ENCODE results near the gene KLHL36. TPM values are rescaled to one million over a fixed set of nuclear protein-coding genes. Genes with fewer than 3 reads are reported as not detected.
"Not testable (repeated sequence)": the region's sequence is repeated elsewhere in the genome, so short reads cannot be mapped to it uniquely, and the experiment has no call there.

Gene KLHL36
- polyA plus RNA-seq, 1 of the 3 experiments (the other 2 are of a cell fraction) = 39.8 TPM

DNA sequence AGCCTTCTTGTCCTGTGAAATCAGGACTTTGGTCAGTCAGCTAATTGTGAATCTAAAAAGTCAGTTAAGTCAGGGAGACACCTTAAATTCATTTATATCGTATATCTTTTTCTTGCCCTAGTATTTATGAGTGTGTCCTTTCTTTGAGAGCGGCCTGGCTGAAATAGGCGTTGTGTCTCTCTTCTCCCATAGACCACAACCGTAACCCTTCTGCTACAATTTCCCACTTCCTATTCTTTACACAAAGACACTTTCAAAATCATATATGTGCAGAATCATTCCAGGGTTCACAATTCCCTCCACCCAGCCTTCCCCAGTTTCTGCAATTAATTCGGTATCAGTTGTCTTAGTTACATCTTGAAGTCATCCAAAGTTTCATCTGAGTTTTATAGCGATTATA, 16.4 kb upstream of the KLHL36 start (continued):
- TF ChIP-seq MXI1 (IDR thresholded peaks at IDR 0.05; ENCODE audit: low read depth, low read length) (no peak), TAF1 (IDR thresholded peaks at IDR 0.05; ENCODE audit: borderline replicate concordance, low read depth, low read length) (no peak), TCF12 (IDR thresholded peaks at IDR 0.05) (no peak), CHD2 (IDR thresholded peaks at IDR 0.05; ENCODE audit: low read length, partially characterized antibody) (no peak), FOXM1 (IDR thresholded peaks at IDR 0.05; ENCODE audit: low read depth) (no peak)

DNA sequence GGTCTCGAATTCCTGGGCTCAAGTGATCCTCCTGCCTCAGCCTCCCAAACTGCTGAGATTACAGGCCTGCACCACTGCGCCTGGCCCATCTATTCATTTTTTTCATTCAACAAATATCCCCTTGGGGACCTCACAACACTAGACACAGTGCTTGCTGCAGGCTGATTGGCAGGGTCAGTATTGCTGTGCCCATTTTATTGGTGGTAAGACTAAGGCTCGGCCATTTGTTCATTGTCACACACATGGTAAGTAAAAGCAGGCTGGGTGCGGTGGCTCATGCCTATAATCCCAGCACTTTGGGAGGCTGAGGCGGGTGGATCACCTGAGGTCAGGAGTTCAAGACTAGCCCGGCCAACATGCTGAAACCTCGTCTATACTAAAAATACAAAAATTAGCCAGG, 15.4 kb upstream of the KLHL36 start:
- H3F3A ChIP-seq (replicated peaks; ENCODE audit: insufficient read depth); H3K4me1 ChIP-seq (ENCODE audit: control insufficient read depth in 1 of 2, insufficient read depth in 2 of 2, low read depth in 1 of 2, low read length in 1 of 2); H3K36me3 ChIP-seq (replicated peaks in 1 of 2; ENCODE audit: control insufficient read depth in 1 of 2, insufficient read depth in 2 of 2, low read length in 1 of 2); H2AFZ ChIP-seq (ENCODE audit: low read depth); DNase-seq; H3K4me2 ChIP-seq; H3K27me3 ChIP-seq (ENCODE audit: insufficient read depth); POLR2A ChIA-PET; H3K9ac ChIP-seq; H3K9me2 ChIP-seq; H3K27ac ChIP-seq (ENCODE audit: low read depth in 2 of 2, low read length in 1 of 2); H4K20me1 ChIP-seq (ENCODE audit: insufficient read depth); H3K4me3 ChIP-seq (ENCODE audit: low read depth in 2 of 2, low read length in 1 of 2); H3K9me3 ChIP-seq; H3K79me2 ChIP-seq (ENCODE audit: insufficient read depth): not testable (repeated sequence)
- WGBS (ENCODE audit: low lambda C conversion rate) = 90% methylated on average over 7 of the region's 7 CpGs
- CTCF ChIA-PET = interaction anchor here (3.3 kb wide), 1 partner anchor 10 kb away, joined by 13 read pairs; no protein-coding TSS in a partner anchor

DNA sequence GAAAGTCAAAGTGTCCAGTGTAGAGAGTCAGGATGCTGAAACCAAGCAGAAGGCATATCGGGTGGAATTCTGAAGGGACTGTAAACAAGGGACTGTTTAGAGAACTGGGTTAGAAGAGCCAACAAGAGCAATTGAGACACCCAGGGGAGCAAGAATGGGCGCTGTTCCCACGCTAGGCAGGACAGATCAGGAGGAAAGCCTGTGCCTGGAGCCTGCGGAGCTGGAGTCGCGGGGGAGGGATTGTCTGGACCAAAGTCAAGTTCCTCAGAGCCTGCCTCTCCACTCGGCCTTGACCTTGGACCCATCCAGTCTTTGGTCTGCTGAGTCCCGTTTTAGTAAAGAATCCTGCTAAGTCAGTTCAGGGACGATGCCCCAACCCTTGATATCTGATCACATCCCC, 14.7 kb upstream of the KLHL36 start:
- ChIA-PET POLR2A (no interaction called here), CTCF (interaction anchor here (1.0 to 3.3 kb wide), 2 partner anchors 11 to 337 kb away, joined by 3 to 13 read pairs; no protein-coding TSS in a partner anchor)
- Histone ChIP-seq H3F3A (replicated peaks; ENCODE audit: insufficient read depth) (peaks cover 4% of the 10 kb centered on the region), H3K36me3 (replicated peaks in 1 of 2; ENCODE audit: control insufficient read depth in 1 of 2, insufficient read depth in 2 of 2, low read length in 1 of 2) (no peaks in the 10 kb centered on the region), H3K4me2 (no peak overlapping the region), H3K27me3 (ENCODE audit: insufficient read depth) (no peaks in the 10 kb centered on the region), H3K79me2 (ENCODE audit: insufficient read depth) (no peaks in the 10 kb centered on the region), H3K4me3 (ENCODE audit: low read depth in 2 of 2, low read length in 1 of 2) (no peak overlapping the region), H3K9me2 (no peaks in the 10 kb centered on the region), H3K4me1 (ENCODE audit: control insufficient read depth in 1 of 2, insufficient read depth in 2 of 2, low read depth in 1 of 2, low read length in 1 of 2) (no peaks in the 10 kb centered on the region; a peak in 1 of 4 replicates), H3K27ac (ENCODE audit: low read depth in 2 of 2, low read length in 1 of 2) (no peak overlapping the region), H2AFZ (ENCODE audit: low read depth) (no peak overlapping the region), H4K20me1 (ENCODE audit: insufficient read depth) (no peaks in the 10 kb centered on the region), H3K9me3 (no peaks in the 10 kb centered on the region), H3K9ac (no peak overlapping the region)
- 81% methylated on average over 9 of the region's 9 CpGs for WGBS (ENCODE audit: low lambda C conversion rate)
- TF ChIP-seq GABPA (IDR thresholded peaks at IDR 0.05; ENCODE audit: low read depth) = no peak
- no peak for TF ChIP-seq EZH2phosphoT487 (IDR thresholded peaks at IDR 0.05; ENCODE audit: borderline replicate concordance, low read depth)
- TF ChIP-seq SIN3A (IDR thresholded peaks at IDR 0.05; ENCODE audit: borderline replicate concordance, low read depth, low read length) = no peak
- TF ChIP-seq, protein P1, sequence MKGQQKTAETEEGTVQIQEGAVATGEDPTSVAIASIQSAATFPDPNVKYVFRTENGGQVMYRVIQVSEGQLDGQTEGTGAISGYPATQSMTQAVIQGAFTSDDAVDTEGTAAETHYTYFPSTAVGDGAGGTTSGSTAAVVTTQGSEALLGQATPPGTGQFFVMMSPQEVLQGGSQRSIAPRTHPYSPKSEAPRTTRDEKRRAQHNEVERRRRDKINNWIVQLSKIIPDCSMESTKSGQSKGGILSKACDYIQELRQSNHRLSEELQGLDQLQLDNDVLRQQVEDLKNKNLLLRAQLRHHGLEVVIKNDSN (IDR thresholded peaks at IDR 0.05; ENCODE audit: borderline replicate concordance, low read depth) = no peak
- no peak for TF ChIP-seq TCF12 (IDR thresholded peaks at IDR 0.05)
- no peak for TF ChIP-seq RFX5 (IDR thresholded peaks at IDR 0.05; ENCODE audit: low read length)
- TF ChIP-seq, protein P2, sequence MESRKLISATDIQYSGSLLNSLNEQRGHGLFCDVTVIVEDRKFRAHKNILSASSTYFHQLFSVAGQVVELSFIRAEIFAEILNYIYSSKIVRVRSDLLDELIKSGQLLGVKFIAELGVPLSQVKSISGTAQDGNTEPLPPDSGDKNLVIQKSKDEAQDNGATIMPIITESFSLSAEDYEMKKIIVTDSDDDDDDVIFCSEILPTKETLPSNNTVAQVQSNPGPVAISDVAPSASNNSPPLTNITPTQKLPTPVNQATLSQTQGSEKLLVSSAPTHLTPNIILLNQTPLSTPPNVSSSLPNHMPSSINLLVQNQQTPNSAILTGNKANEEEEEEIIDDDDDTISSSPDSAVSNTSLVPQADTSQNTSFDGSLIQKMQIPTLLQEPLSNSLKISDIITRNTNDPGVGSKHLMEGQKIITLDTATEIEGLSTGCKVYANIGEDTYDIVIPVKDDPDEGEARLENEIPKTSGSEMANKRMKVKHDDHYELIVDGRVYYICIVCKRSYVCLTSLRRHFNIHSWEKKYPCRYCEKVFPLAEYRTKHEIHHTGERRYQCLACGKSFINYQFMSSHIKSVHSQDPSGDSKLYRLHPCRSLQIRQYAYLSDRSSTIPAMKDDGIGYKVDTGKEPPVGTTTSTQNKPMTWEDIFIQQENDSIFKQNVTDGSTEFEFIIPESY (IDR thresholded peaks at IDR 0.05; ENCODE audit: borderline replicate concordance, low read depth) = no peak
- TF ChIP-seq FOSL2 (IDR thresholded peaks at IDR 0.05; ENCODE audit: borderline replicate concordance, low read depth) = no peak
- TF ChIP-seq, protein P3, sequence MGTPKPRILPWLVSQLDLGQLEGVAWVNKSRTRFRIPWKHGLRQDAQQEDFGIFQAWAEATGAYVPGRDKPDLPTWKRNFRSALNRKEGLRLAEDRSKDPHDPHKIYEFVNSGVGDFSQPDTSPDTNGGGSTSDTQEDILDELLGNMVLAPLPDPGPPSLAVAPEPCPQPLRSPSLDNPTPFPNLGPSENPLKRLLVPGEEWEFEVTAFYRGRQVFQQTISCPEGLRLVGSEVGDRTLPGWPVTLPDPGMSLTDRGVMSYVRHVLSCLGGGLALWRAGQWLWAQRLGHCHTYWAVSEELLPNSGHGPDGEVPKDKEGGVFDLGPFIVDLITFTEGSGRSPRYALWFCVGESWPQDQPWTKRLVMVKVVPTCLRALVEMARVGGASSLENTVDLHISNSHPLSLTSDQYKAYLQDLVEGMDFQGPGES (IDR thresholded peaks at IDR 0.05; ENCODE audit: low read depth, low read length) = no peak
- TF ChIP-seq, protein P4, sequence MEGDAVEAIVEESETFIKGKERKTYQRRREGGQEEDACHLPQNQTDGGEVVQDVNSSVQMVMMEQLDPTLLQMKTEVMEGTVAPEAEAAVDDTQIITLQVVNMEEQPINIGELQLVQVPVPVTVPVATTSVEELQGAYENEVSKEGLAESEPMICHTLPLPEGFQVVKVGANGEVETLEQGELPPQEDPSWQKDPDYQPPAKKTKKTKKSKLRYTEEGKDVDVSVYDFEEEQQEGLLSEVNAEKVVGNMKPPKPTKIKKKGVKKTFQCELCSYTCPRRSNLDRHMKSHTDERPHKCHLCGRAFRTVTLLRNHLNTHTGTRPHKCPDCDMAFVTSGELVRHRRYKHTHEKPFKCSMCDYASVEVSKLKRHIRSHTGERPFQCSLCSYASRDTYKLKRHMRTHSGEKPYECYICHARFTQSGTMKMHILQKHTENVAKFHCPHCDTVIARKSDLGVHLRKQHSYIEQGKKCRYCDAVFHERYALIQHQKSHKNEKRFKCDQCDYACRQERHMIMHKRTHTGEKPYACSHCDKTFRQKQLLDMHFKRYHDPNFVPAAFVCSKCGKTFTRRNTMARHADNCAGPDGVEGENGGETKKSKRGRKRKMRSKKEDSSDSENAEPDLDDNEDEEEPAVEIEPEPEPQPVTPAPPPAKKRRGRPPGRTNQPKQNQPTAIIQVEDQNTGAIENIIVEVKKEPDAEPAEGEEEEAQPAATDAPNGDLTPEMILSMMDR (IDR thresholded peaks at IDR 0.05) = no peak
- TF ChIP-seq NRF1 (IDR thresholded peaks at IDR 0.05; ENCODE audit: low read depth, low read length) = no peak
- TF ChIP-seq RCOR1 (IDR thresholded peaks at IDR 0.05; ENCODE audit: low read length) = no peak
- TF ChIP-seq NFIC (IDR thresholded peaks at IDR 0.05; ENCODE audit: borderline replicate concordance) = no peak
- no peak for TF ChIP-seq FOXJ3 (CRISPR knock-in tag; IDR thresholded peaks at IDR 0.05)
- no peak for TF ChIP-seq SMC3 (IDR thresholded peaks at IDR 0.05; ENCODE audit: low read depth, low read length)
- TF ChIP-seq TEAD4 (IDR thresholded peaks at IDR 0.05; ENCODE audit: borderline replicate concordance, insufficient read depth) = no peak
- no peak for TF ChIP-seq FOXM1 (IDR thresholded peaks at IDR 0.05; ENCODE audit: low read depth)
- no peak for TF ChIP-seq EP300 (IDR thresholded peaks at IDR 0.05; ENCODE audit: borderline replicate concordance in 1 of 2, low read depth in 1 of 2, low read length in 1 of 2)
- no peak for DNase-seq

All from SK-N-SH (cell line).